HG03354 (cell line): Measurements from ENCODE around the gene C1QTNF6.
"Not testable (repeated sequence)": the region's sequence is repeated elsewhere in the genome, so short reads cannot be mapped to it uniquely, and the experiment has no call there.

Source experiments
- ATAC-seq: cut with Tn5 transposase; IDR thresholded peaks from one replicate; pipeline ENCODE4 v1.9.1; 2021; ENCODE audit warnings: mild to moderate bottlenecking; ENCODE audit not compliant: unreplicated experiment, poor library complexity, severe bottlenecking

C1QTNF6 gene

GRCh38 chr22:37209140-37209845 lies 21.2 kb upstream of the C1QTNF6 start:
- no peak for ATAC-seq

DNA sequence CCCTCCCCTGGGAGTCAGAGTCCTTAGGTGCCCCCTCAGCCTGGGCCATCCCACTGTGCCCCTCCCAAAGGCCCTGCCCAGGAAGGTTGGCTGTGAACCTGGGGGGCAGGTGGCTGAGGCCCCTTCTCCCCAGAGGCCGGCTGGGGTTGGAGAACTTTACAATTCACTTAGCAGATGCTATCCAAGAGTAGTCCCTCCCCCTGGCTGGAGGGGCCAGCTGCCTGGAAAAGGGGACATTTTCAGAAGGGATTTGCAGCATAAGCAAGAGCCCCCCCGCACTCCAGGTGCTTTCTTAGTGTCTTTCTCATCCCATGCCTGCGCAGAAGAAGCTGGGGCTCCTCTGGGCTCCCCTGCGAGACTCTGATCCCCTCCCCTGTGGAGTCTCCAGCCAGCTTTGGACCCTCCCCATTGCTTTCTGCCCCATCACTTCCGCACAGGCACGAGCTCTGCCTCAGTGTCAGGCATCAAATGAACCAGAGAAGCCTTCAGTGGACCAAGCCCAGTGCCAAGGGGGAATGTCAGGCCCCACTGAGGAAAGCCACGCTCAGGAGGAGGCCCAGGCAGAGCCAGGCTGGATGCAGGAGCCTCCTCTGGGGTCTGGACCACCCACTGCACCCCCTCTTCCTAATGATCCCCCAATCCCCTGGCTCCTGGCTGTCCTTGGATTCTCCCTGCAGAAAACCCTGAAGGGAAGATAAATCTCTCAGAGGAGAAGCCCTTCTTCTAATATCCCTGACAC lies 20.5 kb upstream of the C1QTNF6 start:
- ATAC-seq, result no peak

DNA sequence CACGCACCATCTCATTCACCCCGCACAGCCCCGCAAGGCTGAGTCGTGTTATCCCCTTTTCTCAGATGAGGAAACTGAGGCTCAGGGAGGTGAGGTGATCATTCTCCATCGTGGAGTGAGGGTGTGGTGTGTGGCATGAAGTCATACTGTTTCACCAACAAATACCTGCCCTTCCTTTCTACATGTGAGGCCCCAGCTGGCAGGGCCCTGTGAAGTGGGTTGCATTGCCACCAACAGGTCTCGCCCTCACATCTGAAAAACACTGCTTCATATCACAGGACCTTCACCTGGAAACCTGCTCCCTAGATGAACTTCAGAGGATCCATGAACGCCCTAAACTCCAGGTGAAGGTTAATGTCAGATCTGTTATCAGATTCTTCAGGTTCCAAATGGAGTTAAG lies 19.9 kb upstream of the C1QTNF6 start:
- ATAC-seq, result no peak

DNA sequence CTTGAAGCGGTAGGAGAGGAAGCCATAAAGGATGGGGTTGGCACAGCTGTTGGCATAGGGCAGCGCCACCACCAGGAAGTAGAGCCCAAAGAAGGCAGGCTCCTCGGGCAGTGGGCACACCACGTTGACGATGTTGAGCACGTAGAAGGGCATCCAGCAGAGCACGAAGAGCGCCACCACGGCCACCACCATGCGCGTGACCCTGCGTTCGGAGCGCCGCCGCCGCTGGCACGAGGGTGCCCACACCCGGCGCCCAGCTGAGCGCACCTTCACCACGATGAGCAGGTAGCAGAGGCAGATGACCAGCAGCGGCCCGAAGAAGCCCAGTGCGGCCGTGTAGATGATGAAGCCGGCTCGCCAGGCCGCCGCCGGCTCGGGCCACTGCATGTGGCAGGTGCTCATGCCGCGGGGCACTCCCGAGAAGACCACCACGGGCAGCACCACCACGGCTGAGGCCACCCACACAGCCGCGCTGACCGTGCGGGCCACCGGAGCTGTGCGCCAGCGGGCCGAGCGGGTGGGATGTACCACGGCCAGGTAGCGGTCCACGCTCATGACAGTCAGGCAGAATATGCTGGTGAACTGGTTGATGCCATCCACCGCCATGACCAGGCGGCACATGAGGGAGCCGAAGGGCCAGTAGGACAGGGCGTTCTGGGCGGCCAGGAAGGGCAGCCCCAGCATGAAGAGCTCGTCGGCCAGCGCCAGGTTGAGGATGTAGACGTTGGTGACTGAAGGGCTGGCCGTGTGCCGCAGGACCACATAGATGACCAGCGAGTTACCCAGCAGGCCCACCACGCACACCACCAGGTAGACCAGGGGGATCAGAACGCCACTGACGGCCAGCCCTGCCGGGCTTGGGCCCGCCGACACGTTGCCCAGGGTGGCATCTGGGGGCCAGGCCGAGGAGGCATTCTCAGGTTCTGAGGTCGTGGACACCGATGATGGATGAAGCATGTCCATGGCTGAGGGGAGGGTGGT lies 19.1 kb upstream of the C1QTNF6 start:
- no peak for ATAC-seq

GRCh38 chr22:37206118-37206840 lies 18.2 kb upstream of the C1QTNF6 start:
- no peak for ATAC-seq

DNA sequence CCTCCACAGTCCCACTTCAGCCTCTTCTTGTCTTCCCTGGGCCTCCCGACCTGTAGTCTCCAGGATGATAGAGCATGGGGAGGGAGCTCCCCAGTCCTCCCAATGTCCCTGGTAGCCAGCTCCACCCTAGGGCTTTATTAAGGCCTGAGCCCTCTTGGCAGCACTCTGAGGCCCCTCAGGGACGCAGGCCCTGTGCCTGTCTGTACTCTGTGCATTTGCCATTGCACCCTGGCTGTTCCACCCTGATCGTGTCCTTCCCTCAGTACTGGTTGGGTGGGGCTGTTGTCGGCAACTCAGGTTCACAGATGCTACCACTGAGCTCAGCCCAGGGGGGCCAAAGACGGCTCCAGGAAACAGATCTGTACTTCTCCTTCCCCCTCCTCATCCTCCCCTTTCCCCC lies 17.0 kb upstream of the C1QTNF6 start:
- ATAC-seq, result no peak

DNA sequence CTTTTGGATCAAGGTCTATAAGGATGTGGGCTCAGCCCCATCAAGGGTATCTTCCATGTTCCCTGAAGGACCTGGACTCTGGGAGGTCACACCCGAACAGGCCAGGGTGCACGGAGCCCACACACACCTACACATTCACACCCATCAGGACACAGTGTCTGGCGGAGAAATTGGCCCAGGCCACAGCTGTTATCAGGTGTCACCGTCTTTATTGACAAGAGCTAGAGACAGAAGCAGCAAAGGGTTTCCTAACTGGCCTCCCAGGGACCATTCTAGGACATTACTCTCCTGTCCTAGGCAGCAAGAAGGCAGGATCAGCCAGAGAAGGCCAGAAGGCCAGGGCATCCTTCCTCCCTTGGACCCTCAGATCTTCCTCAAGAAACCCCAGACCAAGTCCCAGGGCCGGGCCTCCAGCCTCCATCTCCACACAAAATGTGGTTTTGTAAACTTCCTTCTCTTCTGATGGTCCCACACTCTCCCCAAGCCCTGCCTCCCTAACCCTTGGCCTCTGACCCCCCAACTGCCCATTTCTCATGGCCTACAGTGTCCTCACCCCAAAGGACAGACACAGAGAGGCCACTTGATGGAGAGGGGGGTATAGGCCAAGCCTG lies 16.1 kb upstream of the C1QTNF6 start:
- ATAC-seq, result no peak

GRCh38 chr22:37203354-37204044 lies 15.5 kb upstream of the C1QTNF6 start:
- ATAC-seq, result no peak

- ATAC-seq, result no peak
These were observed 14.7 kb upstream of the C1QTNF6 start for GRCh38 chr22:37202716-37203115.

DNA sequence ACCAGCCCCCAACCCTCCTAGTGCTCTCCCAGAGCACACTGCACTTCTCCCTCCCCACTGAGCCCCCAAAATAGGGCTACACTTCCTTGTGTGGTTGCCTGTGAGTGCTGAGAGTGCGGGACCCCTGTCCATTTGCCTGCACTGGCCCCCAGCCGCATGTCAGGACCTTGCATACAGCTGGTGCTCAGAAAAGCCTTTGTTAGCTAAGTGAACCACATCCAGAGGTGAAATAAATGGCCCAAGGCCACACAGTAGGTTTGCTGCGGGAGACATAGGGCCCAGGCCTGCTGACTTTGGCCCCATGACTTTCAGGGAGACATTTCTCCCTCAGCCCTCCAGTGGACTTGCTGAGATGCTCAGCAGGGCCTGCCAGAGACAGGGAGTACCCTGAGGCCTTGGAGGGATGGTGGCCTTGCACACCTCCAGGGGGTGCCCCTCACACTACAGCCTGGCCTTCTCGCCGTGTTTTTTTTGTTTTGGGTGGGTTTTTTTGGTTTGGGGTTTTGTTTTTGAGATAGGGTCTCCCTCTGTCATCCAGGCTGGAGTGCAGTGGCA lies 14.0 kb upstream of the C1QTNF6 start:
- ATAC-seq, result no peak

GRCh38 chr22:37201443-37201820 lies 13.4 kb upstream of the C1QTNF6 start:
- ATAC-seq, result not testable (repeated sequence)

- ATAC-seq, result peak; percentile 5
These were observed 11.7 kb upstream of the C1QTNF6 start for GRCh38 chr22:37199760-37200108.

DNA sequence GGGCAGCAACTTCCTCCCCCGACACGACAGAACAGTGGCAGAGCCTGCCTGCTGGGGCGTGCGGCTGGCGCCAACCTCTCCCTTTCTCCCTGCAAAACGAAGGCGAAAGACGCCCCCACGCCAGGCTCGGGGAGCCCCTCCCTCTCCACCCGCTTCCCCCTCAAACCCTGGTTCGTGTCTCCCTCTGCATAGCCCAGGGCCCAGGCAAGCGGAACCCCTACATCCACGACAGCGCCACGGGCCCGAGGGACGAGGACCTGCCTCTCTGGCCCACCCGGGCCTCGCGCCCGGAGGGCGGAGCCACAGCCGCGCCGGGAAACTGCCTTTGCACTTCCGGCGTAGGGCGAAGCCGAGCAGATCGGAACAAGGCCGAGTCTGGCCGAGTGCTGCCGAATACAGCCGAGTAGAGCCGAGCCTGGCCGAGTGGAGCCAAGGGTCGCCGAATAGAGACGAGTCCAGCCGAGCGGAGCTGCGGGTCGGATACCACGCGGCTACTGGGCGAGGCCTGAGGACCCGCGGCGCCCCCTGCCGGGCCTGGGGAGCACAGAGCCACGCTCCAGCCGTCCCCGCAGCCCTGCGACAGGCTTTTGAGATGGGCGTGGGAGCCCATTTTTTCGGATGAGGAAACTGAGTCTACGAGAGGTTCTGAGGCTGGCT lies 11.2 kb upstream of the C1QTNF6 start:
- peak; percentile 94 for ATAC-seq

GRCh38 chr22:37198258-37199102 lies 10.4 kb upstream of the C1QTNF6 start:
- ATAC-seq, result peak; percentile 8

DNA sequence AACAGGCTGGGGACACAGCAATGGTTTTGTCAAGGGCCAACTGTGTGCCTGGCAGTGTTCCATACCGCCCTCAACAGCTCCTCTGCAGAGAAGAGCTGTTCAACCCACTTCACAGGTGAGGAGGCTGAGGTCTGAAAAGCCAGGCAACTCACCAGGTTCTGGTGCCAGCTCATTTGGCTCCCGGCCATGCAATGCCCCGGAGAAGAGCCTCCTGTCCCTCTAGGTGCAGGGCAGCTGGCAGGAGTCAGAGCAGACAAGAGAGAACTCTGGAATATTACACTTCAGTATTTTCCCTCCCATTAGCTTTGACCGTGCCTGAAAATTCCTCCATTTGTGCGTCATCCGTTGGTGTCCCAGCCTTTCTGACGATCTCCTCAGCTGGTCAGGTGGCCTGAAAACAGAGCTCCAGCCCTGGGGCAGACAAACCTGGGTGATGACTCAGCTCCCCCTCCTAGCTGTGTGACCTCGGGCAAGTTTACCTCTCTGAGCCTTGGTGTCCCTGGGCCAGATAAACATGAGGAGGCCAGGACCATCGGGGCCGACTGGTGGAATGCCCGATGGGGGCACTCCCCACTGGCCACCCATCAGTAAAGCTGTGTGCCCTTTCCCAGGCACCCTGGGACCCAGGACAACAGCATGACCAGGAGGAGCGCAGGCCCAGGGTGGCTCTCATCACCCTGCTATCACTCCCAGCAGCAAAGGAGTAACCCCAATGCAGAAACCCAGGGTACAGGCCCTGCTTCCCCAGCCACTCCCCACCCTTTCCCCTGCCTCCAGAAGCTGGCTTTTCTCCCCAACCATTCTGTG lies 9.6 kb upstream of the C1QTNF6 start:
- no peak for ATAC-seq
